K562 (cell line): ENCODE results near the gene SV2C. TPM values are rescaled to one million over a fixed set of nuclear protein-coding genes. Genes with fewer than 3 reads are reported as not detected.

Experiments used
- ATAC-seq: fragments of 200-7000 bp; cut with Tn5 transposase; 3 replicates; pipeline ENCODE4 v1.9.1; 2020; ENCODE audit warnings: moderate library complexity
- BruUV-seq: library from RNA; stranded (reverse); fragments of 400-500 nt; replicated peaks from 2 replicates; lab custom pipeline; 2021; lab: Mats Ljungman, UMichigan
- CTCF ChIA-PET: fragments of 300-600 bp; formaldehyde crosslinking; extraction: SDS; loops from one replicate; lab custom pipeline; 2021; ENCODE audit warnings: low intra/inter-chr PET ratio; lab: Yijun Ruan, JAX
- POLR2A ChIA-PET: fragments of 300-600, 350-650 bp; sonication (Branson Sonifier 250); formaldehyde crosslinking; extraction: SDS; loops from one replicate; lab custom pipeline; 2021; ENCODE audit warnings: antibody characterized with exemption, inconsistent platforms; lab: Yijun Ruan, JAX
- DNase-seq, 4 experiments: peaks; one replicate each; pipeline versions ENCODE4 v3.0.0 to v3.0.0-alpha.2; 2011 to 2018; ENCODE audit warnings: low spot score in 3 of 4, mixed read lengths in 3 of 4; ENCODE audit errors: extremely low read depth in 1 of 4
- FAIRE-seq: peaks from 2 replicates; lab custom pipeline; 2011; peaks lifted over from hg19 to GRCh38; lab: Jason Lieb, UNC
- H2AFZ ChIP-seq: 2 replicates; pipeline ENCODE4 v1.6.0; 2011; ENCODE audit warnings: low read depth, low read length, control low read depth, inconsistent platforms
- H3K27ac ChIP-seq: fragments of 200-600 bp; 3 replicates; pipeline ENCODE4 v1.8.0; 2011; ENCODE audit warnings: low read depth, mild to moderate bottlenecking, control low read depth, inconsistent platforms, low read length, moderate library complexity, mixed read lengths; ENCODE audit errors: extremely low read depth
- H3K27me3 ChIP-seq, 2 experiments: fragments of 300-600 bp in 1 of 2; 2 replicates in 1 of 2; 3 replicates in 1 of 2; pipeline versions ENCODE4 v1.6.0 to v1.8.0; 2011; ENCODE audit warnings: inconsistent platforms in 2 of 2, low read length in 2 of 2, mild to moderate bottlenecking in 1 of 2, mixed read lengths in 1 of 2, moderate library complexity in 1 of 2; ENCODE audit not compliant: control insufficient read depth in 2 of 2, insufficient read depth in 2 of 2
- H3K36me3 ChIP-seq: fragments of 300-600 bp; 3 replicates; pipeline ENCODE4 v1.8.0; 2011; ENCODE audit warnings: mild to moderate bottlenecking, low read length, inconsistent platforms; ENCODE audit not compliant: control insufficient read depth, insufficient read depth
- H3K4me1 ChIP-seq, 2 experiments: fragments of 200-600 bp in 1 of 2; replicated peaks in 1 of 2; 2 replicates in 1 of 2; 3 replicates in 1 of 2; pipeline versions ENCODE4 v1.5.1 to v1.8.0; 2011; ENCODE audit warnings: inconsistent platforms in 2 of 2, low read length in 2 of 2, mild to moderate bottlenecking in 1 of 2, mixed read lengths in 1 of 2, moderate library complexity in 1 of 2; ENCODE audit not compliant: control insufficient read depth in 2 of 2, insufficient read depth in 2 of 2
- H3K4me2 ChIP-seq: 2 replicates; pipeline ENCODE4 v1.6.1; 2011; ENCODE audit warnings: low read length, control low read depth, inconsistent platforms, mixed read lengths; ENCODE audit not compliant: insufficient read depth
- H3K4me3 ChIP-seq: fragments of 200-600 bp; sonication (generic), shearing (Covaris generic); 2 replicates; pipeline ENCODE4 v1.5.1; 2016; ENCODE audit warnings: control low read depth, inconsistent platforms
- H3K79me2 ChIP-seq: fragments of 200-600 bp; 3 replicates; pipeline ENCODE4 v1.8.0; 2011; ENCODE audit warnings: low read length, inconsistent platforms; ENCODE audit not compliant: control insufficient read depth, insufficient read depth
- H3K9ac ChIP-seq, 2 experiments: 2 replicates each; pipeline versions ENCODE4 v1.6.0 to v1.6.1; 2011; ENCODE audit warnings: low read depth in 2 of 2, low read length in 2 of 2, control low read depth in 1 of 2, inconsistent platforms in 1 of 2, mild to moderate bottlenecking in 1 of 2, mixed read lengths in 1 of 2; ENCODE audit not compliant: insufficient read depth in 1 of 2
- H3K9me1 ChIP-seq: one replicate; pipeline ENCODE4 v1.6.0; 2011; ENCODE audit warnings: inconsistent platforms, mild to moderate bottlenecking, low read length, moderate library complexity; ENCODE audit not compliant: control insufficient read depth, insufficient read depth
- H3K9me3 ChIP-seq: replicated peaks from 2 replicates; pipeline ENCODE4 v1.5.1; 2011; ENCODE audit warnings: low read depth, low read length, inconsistent platforms; ENCODE audit not compliant: control insufficient read depth, insufficient read depth
- H4K20me1 ChIP-seq: replicated peaks from 2 replicates; pipeline ENCODE4 v1.6.1; 2011; ENCODE audit warnings: low read length, inconsistent platforms, mixed read lengths; ENCODE audit not compliant: control insufficient read depth, insufficient read depth
- CEBPB ChIP-seq: fragments of 450-650 bp; IDR thresholded peaks from 2 replicates; pipeline ENCODE4 v1.6.1; 2016; ENCODE audit warnings: missing genetic modification characterization, missing compliant biosample characterization
- CEBPG ChIP-seq, 3 experiments: fragments of 200-800 bp in 1 of 3; sonication (Bioruptor generic) in 1 of 3; sonication (generic) in 1 of 3; formaldehyde crosslinking in 1 of 3; IDR thresholded peaks in 2 of 3; conservative IDR thresholded peaks in 1 of 3; 2 replicates each; pipeline versions ENCODE4 v1.6.1 to v1.8.0; 2016 to 2022; ENCODE audit warnings: missing compliant biosample characterization in 2 of 3, missing genetic modification characterization in 2 of 3, mild to moderate bottlenecking in 1 of 3, missing genetic modification reagents in 1 of 3
- FOXJ3 ChIP-seq: sonication (generic); formaldehyde crosslinking; IDR thresholded peaks from 2 replicates; pipeline ENCODE4 v1.4.0; 2020; ENCODE audit warnings: mild to moderate bottlenecking, missing genetic modification reagents
- KDM1A ChIP-seq, 2 experiments: fragments of 450-650 bp; IDR thresholded peaks; 2 replicates each; pipeline ENCODE4 v1.6.1; 2016; ENCODE audit warnings: mild to moderate bottlenecking in 2 of 2
- RCOR1 ChIP-seq, 2 experiments: IDR thresholded peaks; 2 replicates each; pipeline ENCODE4 v1.6.1; 2012; ENCODE audit warnings: low read depth in 2 of 2, low read length in 2 of 2, borderline replicate concordance in 1 of 2, improper control_type of control experiment in 1 of 2
- WGBS: fragments of 100-300 bp; shearing (Covaris generic); methylation state at CpG from one replicate; pipeline ENCODE4 v1.1.6; 2016; ENCODE audit warnings: low coverage, mixed read lengths; ENCODE audit not compliant: insufficient coverage; ENCODE audit errors: missing lambda C conversion rate; 5-methylcytosine and 5-hydroxymethylcytosine counted together
- in situ Hi-C: fragments of 300-500 bp; cut with MboI; formaldehyde crosslinking; loops from 4 replicates; pipeline ENCODE4 v1.15.0; 2018; ENCODE audit warnings: inconsistent platforms, mixed read lengths
- intact Hi-C: fragments of 100-400 bp; cut with micrococcal nuclease; formaldehyde crosslinking; loops from 2 replicates; pipeline ENCODE4 v1.14.2; 2022
- polyA plus RNA-seq, 8 experiments: library from polyadenylated mRNA; depleted of rRNA in 4 of 8; stranded (reverse) in 5 of 8; unstranded in 3 of 8; fragments of >200 nt; fragmentation: Nextera tagmentation in 2 of 8; fragmentation: Illumina TruSeq in 1 of 8; extraction: Ambion mirVana in 2 of 8; extraction: Trizol in 1 of 8; gene quantifications; 2 replicates each; pipeline versions ENCODE4 v1.2.1 to v1.2.3, GENCODE V29; 2011 to 2014; ENCODE audit warnings: inconsistent platforms in 1 of 8, missing spikeins in 1 of 8
- total RNA-seq, 7 experiments: library from RNA; depleted of rRNA in 6 of 7; stranded (reverse); fragments of >200 nt in 6 of 7; fragmentation: Illumina TruSeq in 2 of 7; extraction: Trizol in 2 of 7; gene quantifications; 2 replicates each; pipeline versions ENCODE4 v1.2.1 to v1.2.3, GENCODE V29; 2011 to 2021; ENCODE audit warnings: low replicate concordance in 1 of 7

Gene SV2C
- total and polyA plus RNA-seq, 9 of the 15 experiments (the other 6 are each of a cell fraction or from before 2014, with no cell fraction given): 0.05 TPM; not detected in 8

- Histone ChIP-seq H3K9me3 (no peaks in the 10 kb centered on the region), H3K27me3 (peaks cover 3 to 9% of the 10 kb centered on the region in 2 experiments; a peak in 3 of 5 replicates), H3K4me3 (no peak overlapping the region), H3K27ac (no peak overlapping the region), H3K79me2 (no peaks in the 10 kb centered on the region), H2AFZ (no peak overlapping the region), H3K4me2 (no peak overlapping the region), H4K20me1 (no peaks in the 10 kb centered on the region), H3K36me3 (no peaks in the 10 kb centered on the region), H3K9me1 (no peaks in the 10 kb centered on the region), H3K9ac (no peak overlapping the region), H3K4me1 (no peaks in the 10 kb centered on the region; a peak in 2 of 5 replicates)
- in situ Hi-C loops: no loop called here
- POLR2A ChIA-PET: interaction anchor here (0.6 to 0.7 kb wide), 3 partner anchors 168 to 390 kb away, joined by 3 read pairs; no protein-coding TSS in a partner anchor
- DNase-seq: no peak
- ATAC-seq: no peak
- CTCF ChIA-PET: no interaction called here
- peak; percentile 6 for FAIRE-seq
- intact Hi-C loops: no loop called here
- BruUV-seq: no TSS peak
- TF ChIP-seq FOXJ3 (CRISPR knock-in tag) (no peak), CEBPG (CRISPR knock-in tag; IDR thresholded peaks at IDR 0.05) (no peak), CEBPG (tag; conservative IDR thresholded peaks at IDR 0.05 in 1 of 2, IDR thresholded peaks at IDR 0.05 in 1 of 2) (peak; percentile 69 to 91), CEBPB (tag) (peak; percentile 88)
- 0% methylated on average over 2 of the region's 2 CpGs for WGBS
Measured at GRCh38 chr5:76305269-76305668, 222.1 kb downstream of the SV2C start.

GRCh38 chr5:76305775-76306174 lies 222.6 kb downstream of the SV2C start:
- FAIRE-seq (peak; percentile 15), DNase-seq (no peak), ATAC-seq (no peak)
- in situ Hi-C loops: no loop called here
- ChIA-PET POLR2A (interaction anchor here (0.7 kb wide), 1 partner anchor 232 kb away, joined by 3 read pairs; no protein-coding TSS in a partner anchor), CTCF (no interaction called here)
- H3K27me3 ChIP-seq: peaks cover 3 to 9% of the 10 kb centered on the region in 2 experiments; a peak in 3 of 5 replicates
- H2AFZ ChIP-seq: no peak overlapping the region
- no peak overlapping the region for H3K4me2 ChIP-seq
- H3K27ac ChIP-seq: no peak overlapping the region
- H3K36me3 ChIP-seq: no peaks in the 10 kb centered on the region
- TF ChIP-seq KDM1A (IDR thresholded peaks at IDR 0.05): peak; percentile 17 to 22; a peak in 2 of 4 replicates
- no peak for TF ChIP-seq RCOR1 (IDR thresholded peaks at IDR 0.05; ENCODE audit: borderline replicate concordance in 1 of 2, low read depth in 2 of 2, low read length in 2 of 2)
- no peaks in the 10 kb centered on the region for H3K9me3 ChIP-seq
- no peak overlapping the region for H3K4me3 ChIP-seq
- H4K20me1 ChIP-seq: no peaks in the 10 kb centered on the region
- H3K9ac ChIP-seq: no peak overlapping the region
- intact Hi-C loops: no loop called here
- no TSS peak for BruUV-seq
- no peaks in the 10 kb centered on the region for H3K9me1 ChIP-seq
- no peaks in the 10 kb centered on the region; a peak in 2 of 5 replicates for H3K4me1 ChIP-seq
- WGBS: 0% methylated on average over 1 of the region's 1 CpG
- no peaks in the 10 kb centered on the region for H3K79me2 ChIP-seq
